ENCODE results near the gene ERLIN1.

Gene ERLIN1

GRCh38 chr10:100168313-100168643 lies 17.6 kb downstream of the ERLIN1 start:
- no peak for DNase-seq

GRCh38 chr10:100167553-100168312 lies 18.1 kb downstream of the ERLIN1 start:
- DNase-seq, result no peak

DNA sequence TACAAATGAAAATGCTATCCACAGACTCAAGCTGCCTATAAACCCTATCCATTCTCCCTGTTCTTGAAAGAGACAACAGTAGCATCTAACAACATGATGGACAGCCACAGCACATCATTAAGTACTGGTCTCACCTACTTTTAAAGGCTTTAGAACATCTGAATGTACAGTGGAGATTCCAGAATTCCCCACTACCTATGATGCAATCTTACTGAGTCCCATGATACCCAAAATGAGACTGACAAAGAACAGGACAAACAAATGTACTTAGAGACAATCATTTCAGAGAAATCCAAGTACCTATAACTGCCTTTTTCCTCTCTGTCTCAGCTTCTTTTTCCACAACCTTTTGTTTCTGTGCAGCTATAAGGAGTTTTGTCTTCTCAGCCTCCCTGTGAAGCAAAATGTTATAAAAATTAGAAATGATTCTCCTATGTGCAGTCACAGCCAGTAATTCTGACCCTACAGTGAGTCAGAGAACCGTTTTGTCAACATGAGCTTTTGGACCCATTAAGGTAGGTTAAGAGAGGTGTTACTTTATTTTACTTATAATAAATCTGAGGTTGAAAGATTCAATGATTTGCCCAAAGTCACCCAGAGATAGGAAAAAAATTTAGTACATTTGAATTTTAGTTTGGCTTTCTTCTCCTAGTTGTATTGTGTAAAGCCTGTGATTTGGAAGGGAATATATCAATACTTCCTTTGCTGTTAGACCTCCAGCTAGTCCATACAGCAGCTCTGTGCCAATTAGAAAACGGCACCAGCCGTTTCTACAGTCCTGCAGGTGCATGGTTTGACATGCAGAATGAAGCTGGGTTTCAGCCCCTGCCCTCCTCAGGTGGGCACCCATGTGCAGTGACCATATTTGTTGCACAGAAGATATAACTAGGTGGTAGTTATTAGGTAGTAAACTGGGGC lies 21.9 kb downstream of the ERLIN1 start:
- no peak for DNase-seq

DNA sequence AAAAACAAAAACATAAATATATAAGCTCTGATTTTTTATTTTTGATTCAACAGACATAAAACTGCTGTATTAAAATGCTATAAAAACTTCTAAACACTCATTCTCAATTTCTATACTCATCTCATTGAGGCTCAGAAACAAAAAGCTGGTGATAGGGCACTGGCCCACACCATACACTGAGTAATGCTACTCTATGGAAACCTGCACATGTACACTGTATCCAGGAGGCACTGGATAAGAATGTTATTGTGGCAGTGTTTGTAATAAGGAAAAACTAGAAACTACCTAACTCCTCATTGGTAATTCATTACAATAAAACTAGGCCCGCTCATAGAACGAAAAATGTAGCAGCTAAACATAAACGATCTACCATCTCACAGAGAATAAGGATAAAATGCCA lies 23.1 kb downstream of the ERLIN1 start:
- no peak for DNase-seq

DNA sequence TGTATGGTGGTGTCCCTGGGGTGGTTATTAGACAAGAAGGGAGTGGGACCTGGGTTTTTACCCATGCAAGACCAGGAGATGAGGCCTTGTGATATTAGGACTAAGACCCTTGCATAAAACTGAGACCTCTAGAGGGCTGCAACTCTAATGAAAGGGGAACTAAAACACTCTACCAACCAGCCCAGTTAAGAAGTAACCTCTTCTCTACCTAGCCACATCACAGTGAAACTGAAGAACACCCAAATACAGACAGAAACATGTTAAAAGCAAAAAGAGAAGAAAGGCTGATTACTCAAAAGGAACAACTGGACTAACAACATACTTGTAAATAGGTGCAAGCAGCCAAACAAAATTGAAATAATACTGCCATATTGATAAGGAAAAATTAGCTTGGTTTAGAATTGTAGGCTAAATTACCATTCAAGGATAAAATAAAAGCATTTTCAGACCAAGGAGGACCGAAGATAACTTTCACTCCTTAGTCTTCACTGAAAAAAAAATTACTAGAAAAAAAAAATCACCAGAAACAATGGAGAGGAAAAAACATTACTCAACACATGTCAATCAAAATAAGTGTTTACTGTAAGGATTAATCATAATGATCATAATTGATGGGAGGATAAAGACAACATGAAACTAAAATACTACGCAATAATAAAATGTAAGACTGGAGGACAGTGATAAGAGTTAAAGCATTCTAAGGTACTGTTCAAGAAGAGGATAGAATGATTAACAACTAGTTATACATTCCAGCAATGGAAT lies 27.6 kb downstream of the ERLIN1 start:
- DNase-seq, result no peak

DNA sequence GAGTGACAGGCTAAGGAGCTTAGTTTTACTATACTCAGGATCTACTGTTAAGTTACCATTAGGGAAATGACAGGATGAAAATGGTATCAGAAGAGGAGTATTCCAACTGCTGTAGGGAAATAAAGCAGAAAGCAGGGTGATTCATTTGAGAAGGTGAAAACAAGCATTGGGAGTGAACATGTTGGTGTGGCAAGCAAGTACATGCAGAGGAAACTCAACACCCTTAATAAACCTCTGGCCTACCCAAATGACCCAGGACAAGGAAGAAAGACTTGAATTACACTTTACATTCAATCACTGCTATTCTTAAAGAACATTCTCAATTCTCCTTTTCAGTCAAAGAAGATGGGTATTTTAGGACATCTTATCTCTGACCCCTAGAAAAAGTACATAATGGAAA lies 28.7 kb downstream of the ERLIN1 start:
- DNase-seq, result no peak

- DNase-seq, result no peak
Observed at GRCh38 chr10:100155936-100156335, 29.9 kb downstream of the ERLIN1 start.

DNA sequence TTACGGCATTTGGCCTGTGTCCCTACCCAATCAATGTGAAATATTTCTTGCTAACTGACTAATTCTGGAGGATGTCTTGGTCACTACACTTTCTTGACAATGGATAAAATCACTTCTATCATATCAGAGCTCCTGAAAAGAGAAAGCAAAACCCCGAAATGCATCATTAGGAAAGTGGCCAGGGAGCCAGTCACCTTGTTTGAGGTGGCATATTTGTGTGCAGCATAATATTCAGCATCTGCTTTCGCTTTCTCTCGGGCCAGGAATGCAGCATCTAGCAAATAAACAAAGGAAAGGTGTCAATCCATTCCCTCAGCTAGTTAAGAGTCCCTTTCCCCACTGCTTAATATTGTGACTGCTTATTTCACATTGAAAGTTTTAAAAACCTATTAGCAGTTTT lies 31.2 kb downstream of the ERLIN1 start:
- DNase-seq, result no peak

DNA sequence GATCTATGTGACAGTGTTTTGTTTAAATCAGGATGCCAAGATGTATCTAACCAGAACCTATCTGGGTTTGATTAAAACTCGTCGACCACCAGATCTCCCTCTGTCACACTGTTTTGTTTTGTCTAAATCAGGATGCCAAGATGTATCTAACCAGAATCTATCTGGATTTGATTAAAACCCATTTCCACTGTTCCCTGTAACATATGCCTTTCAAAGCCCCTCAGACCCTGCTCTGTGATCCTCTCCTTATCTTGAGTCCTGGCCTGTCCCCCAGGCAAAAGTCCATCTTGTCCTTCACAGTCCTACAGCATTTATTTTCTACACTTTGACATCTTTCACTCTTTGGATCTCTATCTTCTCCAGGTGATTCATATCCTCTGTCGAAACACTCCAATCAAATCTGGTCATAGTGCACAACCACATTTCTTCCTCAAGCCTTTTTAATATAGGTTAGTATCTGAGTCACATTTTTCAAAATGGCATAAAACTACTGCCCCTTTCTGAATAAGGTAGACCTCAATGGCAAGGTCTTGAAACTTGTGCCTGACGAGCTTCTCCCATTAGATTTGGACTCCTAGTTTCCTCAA lies 32.5 kb downstream of the ERLIN1 start:
- no peak for DNase-seq

- DNase-seq, result no peak
Observed at GRCh38 chr10:100151723-100152300, 34.0 kb downstream of the ERLIN1 start.

GRCh38 chr10:100148353-100149211 lies 37.2 kb downstream of the ERLIN1 start:
- DNase-seq, result no peak

DNA sequence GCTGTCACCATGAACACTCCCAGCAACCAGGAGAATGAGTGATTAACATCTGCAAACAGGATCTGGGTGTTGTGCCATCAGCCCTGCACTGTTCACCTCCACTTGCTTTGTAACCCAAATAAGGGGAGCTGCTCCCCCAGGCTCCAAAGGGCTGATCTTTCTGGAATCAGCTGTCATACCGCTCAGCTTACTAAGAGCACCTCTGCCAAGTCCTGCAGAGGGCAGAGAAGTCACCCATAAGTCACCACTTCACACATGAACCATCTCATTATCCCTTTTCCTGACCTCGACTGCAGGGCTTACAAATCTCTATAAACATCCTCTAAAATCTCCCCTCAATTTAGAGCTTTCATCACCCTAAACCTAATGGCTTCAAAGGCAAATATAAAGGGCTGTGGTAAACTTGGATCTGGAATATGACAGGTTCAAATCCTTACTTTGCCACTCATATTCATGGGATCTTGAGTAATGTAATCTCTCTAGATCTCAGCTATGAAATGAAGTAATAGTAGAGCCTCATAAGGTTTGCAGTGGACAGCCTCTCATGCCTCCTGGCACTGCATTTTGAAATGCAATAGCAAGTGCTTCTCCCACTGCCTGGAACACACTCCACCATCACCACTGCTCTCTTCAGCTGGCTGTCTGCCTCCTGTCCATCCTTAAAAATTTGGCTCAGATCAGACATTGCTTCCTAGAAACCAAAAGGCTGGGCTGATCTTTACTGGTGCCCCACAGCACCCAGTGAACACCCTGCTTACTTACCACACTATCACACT lies 38.8 kb downstream of the ERLIN1 start:
- DNase-seq, result no peak

DNA sequence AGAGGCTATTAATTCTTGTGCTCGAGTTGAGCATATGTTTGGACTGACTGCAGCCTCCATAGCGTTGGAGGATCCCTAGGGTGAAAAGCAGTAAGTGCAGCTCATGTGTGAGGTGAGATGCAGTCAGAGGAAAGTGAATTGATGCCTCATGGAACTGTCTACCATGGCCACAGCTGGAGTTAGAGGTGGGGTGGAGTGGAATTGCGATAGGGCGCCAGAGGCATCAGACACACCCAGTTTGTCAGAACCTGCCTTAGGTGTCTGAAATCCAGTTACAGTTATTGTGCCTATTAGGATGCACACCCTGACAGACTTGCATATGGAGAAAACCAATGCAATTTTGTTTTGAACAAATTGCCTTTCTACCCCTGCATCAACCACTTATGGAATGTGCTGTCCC lies 39.4 kb downstream of the ERLIN1 start:
- DNase-seq, result no peak

DNA sequence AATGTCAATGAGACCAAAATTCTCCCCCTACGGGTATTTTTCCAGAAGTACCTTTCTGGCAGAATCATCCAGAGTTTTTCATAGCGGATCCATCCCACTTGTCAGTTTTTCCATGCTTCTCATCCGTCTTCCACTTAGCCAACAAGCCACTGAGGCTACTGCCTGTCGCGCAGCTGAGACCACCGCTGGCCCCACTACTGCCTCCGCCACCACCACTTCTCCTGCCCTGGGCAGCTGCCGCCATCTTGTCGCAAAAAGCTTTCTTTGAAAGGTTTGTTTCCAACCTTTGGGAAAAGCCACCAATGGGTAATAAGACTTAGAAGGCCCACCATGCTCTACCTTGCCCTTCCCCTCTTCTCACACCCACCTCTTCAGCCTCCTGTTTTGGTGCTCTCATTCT lies 42.1 kb downstream of the ERLIN1 start:
- no peak for DNase-seq

DNA sequence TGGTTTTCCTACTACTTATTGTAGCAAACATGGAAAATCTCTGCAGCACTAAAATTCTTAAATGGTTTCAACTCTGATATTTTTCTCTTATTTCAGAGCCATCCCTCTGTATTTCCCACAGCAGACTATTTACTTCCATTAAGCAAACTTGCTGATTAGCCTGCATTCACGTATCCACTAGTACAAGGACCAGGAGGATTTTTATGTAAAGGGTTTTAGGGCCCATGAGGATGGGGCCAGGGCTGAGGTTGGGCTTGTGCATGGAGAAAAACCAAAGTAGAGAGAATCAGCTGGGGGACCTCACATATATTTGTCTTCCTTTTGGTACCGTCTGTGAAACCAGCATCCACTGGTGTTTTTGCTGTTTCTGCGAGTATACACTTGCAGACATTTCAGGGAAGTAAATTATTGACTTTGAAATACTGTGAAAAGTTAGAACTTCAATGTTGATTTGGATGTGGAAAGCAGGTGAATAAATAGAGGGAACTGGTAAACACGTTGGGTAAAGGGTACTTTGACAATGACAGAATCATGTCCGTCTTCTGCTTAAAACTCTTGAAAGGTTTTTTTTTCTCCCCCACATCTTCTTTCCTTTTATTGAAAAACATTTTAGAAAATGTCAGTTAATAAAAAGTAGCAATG lies 44.3 kb downstream of the ERLIN1 start:
- DNase-seq, result no peak

DNA sequence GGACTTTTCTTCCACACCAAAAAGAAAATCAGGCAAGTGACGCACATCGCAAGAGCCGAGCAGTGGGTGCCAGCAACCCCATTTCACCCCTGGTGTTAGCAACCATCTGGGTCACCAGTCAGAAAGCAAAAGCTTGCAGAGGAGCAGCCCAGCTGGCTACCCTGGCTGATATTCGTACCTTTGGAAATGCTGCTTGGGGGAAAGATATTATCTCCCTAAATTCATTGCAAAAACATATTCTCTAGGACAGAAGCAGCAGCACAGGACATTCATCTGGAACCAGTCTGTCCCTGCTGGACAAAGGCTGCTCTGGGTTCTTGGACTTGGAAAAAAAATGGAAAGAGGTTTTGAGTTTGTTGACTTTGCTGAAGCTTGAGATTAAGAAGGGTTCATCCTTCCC lies 45.8 kb downstream of the ERLIN1 start:
- DNase-seq, result no peak

- no peak for DNase-seq
Observed at GRCh38 chr10:100138921-100139496, 46.8 kb downstream of the ERLIN1 start.

- DNase-seq, result no peak
Observed at GRCh38 chr10:100135486-100135885, 50.3 kb downstream of the ERLIN1 start.

DNA sequence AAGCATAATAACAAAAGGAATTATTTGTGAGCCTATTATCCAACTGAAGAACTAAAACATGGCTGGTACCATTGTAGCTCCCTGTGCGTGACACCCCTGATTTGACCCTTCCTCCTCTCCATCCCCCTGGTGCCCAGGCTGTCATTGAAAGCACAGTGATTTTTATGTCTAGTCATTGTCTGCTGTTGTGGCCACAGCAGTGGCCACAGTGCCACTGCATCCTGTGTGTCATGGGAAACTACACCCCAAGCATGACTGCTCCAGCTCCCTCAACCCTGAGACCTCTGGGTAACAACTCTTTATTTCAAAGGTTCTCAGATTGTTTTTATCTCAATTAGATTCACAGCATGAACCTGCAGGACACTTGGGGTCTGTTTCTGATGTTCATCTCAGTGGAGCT lies 52.0 kb downstream of the ERLIN1 start:
- DNase-seq, result no peak

GRCh38 chr10:100132427-100132826 lies 53.4 kb downstream of the ERLIN1 start:
- no peak for DNase-seq
